ENCODE results near the gene CUBN. TPM values are rescaled to one million over a fixed set of nuclear protein-coding genes. Genes with fewer than 3 reads are reported as not detected.

The CUBN gene
- polyA plus RNA-seq (2011; rRNA removed) = 0.28 and 0.40 TPM in 2 replicates
- 0.03 and 0.04 TPM in 2 replicates for polyA plus RNA-seq (2012; cell fraction: cytosol; rRNA removed)
- polyA plus RNA-seq (2012; cell fraction: nucleus; rRNA removed) = 0.13 and 0.17 TPM in 2 replicates
- polyA plus RNA-seq (2017; fragmentation: RNase III; extraction: RNeasy Plus Mini Kit Qiagen cat#74134 plus additional on column Dnase treatment) = 0.04 to 0.08 TPM (median 0.08 TPM) in 3 replicates
- 0.41 and 0.63 TPM in 2 replicates for polyA minus RNA-seq (2011; rRNA and poly(A)+ RNA removed)

GRCh38 chr10:17129741-17130140 lies at the start of gene CUBN:
Gene CUBN (minus strand): TSS chr10:17129811. CDS start chr10:17129765, 46 bp downstream.
- H3K27ac ChIP-seq = no peak within 1 kb of the TSS
- TF ChIP-seq JUN (IDR thresholded peaks at IDR 0.05) (no peak), USF2 (IDR thresholded peaks at IDR 0.05) (no peak), ZNF302 (CRISPR knock-in tag; IDR thresholded peaks at IDR 0.05) (no peak), ESRRA (IDR thresholded peaks at IDR 0.05; ENCODE audit: borderline replicate concordance, low read length) (no peak), MAZ (IDR thresholded peaks at IDR 0.05; ENCODE audit: borderline replicate concordance, low read depth, low read length) (no peak), CHD4 (IDR thresholded peaks at IDR 0.05; ENCODE audit: borderline replicate concordance) (no peak), POLR2A (IDR thresholded peaks at IDR 0.05; ENCODE audit: low read length) (no peak), SREBF2 (IDR thresholded peaks at IDR 0.05) (no peak), RNF2 (IDR thresholded peaks at IDR 0.05; ENCODE audit: borderline replicate concordance, low read depth) (no peak)
- TF ChIP-seq, protein P1, sequence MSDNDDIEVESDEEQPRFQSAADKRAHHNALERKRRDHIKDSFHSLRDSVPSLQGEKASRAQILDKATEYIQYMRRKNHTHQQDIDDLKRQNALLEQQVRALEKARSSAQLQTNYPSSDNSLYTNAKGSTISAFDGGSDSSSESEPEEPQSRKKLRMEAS (IDR thresholded peaks at IDR 0.05) = no peak
- TF ChIP-seq, protein P2, sequence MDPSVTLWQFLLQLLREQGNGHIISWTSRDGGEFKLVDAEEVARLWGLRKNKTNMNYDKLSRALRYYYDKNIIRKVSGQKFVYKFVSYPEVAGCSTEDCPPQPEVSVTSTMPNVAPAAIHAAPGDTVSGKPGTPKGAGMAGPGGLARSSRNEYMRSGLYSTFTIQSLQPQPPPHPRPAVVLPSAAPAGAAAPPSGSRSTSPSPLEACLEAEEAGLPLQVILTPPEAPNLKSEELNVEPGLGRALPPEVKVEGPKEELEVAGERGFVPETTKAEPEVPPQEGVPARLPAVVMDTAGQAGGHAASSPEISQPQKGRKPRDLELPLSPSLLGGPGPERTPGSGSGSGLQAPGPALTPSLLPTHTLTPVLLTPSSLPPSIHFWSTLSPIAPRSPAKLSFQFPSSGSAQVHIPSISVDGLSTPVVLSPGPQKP (IDR thresholded peaks at IDR 0.05; ENCODE audit: low read depth, low read length) = no peak
- POLR2A ChIA-PET = no interaction called here
- no peak within 1 kb of the TSS for H3K4me3 ChIP-seq
- ATAC-seq (no peak), FAIRE-seq (no peak), DNase-seq (ENCODE audit: low read depth in 1 of 2, low spot score in 1 of 2) (no peak)
- CTCF ChIA-PET = no interaction called here
- H3K4me2 ChIP-seq = no peak within 1 kb of the TSS
- 88% methylated on average over 1 of the region's 1 CpG for WGBS (ENCODE audit: missing lambda C conversion rate)
- no peaks in the 10 kb centered on the region for H3K9me3 ChIP-seq
- no peaks in the 10 kb centered on the region for H3K4me1 ChIP-seq

GRCh38 chr10:17179002-17179401 lies 49.4 kb upstream of the CUBN start:
- FAIRE-seq (no peak), ATAC-seq (no peak), DNase-seq (ENCODE audit: low read depth in 1 of 2, low spot score in 1 of 2) (no peak)
- Histone ChIP-seq H3K4me2 (no peak overlapping the region), H3K4me3 (no peak overlapping the region), H3K9me3 (no peaks in the 10 kb centered on the region), H3K4me1 (no peaks in the 10 kb centered on the region), H3K27ac (no peak overlapping the region)
- TF ChIP-seq HOXB13 (CRISPR knock-in tag; IDR thresholded peaks at IDR 0.05; ENCODE audit: low read depth) (no peak), CHD2 (IDR thresholded peaks at IDR 0.05; ENCODE audit: low read length, partially characterized antibody) (no peak), JUN (IDR thresholded peaks at IDR 0.05) (no peak), CBX8 (IDR thresholded peaks at IDR 0.05) (no peak)
- POLR2A ChIA-PET = no interaction called here
- CTCF ChIA-PET = interaction anchor here (0.8 to 1.7 kb wide), 3 partner anchors 51 to 341 kb away, joined by 3 to 7 read pairs (median 3); no protein-coding TSS in a partner anchor
- WGBS (ENCODE audit: missing lambda C conversion rate) = 76% methylated on average over 3 of the region's 3 CpGs

GRCh38 chr10:17178006-17178405 lies 48.4 kb upstream of the CUBN start:
- Histone ChIP-seq H3K9me3 (no peaks in the 10 kb centered on the region), H3K4me1 (no peaks in the 10 kb centered on the region), H3K4me2 (no peak overlapping the region), H3K27ac (no peak overlapping the region), H3K4me3 (no peak overlapping the region)
- FAIRE-seq (peak; percentile 78), ATAC-seq (no peak), DNase-seq (ENCODE audit: low read depth in 1 of 2, low spot score in 1 of 2) (no peak)
- 78% methylated on average over 1 of the region's 1 CpG for WGBS (ENCODE audit: missing lambda C conversion rate)
- ChIA-PET POLR2A (no interaction called here), CTCF (interaction anchor here (1.0 kb wide), 1 partner anchor 287 kb away, joined by 3 read pairs; no protein-coding TSS in a partner anchor)
- TF ChIP-seq RAD21 (conservative IDR thresholded peaks at IDR 0.05 in 1 of 2, IDR thresholded peaks at IDR 0.05 in 1 of 2) (0 out of 5 replicates have a peak, but pooled peaks of 1 of the 2 experiments have one; percentile 10), KDM1A (IDR thresholded peaks at IDR 0.05; ENCODE audit: low read depth) (no peak), HOXA7 (CRISPR knock-in tag; IDR thresholded peaks at IDR 0.05) (no peak)

DNA sequence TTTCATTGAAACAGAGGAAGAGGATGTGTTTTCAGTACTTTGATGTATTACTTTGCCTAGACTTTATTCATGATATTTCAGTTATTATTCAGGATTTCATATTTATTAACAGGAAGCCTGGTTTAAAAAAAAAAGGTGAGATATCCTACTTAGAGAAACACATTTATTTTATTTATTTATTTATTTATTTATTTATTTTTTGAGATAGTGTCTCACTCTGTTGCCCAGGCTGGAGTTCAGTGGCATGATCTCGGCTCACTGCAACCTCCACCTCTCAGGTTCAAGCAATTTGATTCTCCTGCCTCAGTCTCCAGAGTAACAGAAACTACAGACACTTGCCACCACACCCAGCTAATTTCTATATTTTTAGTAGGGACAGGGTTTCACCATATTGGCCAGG lies 47.4 kb upstream of the CUBN start:
- no peak overlapping the region for H3K27ac ChIP-seq
- FAIRE-seq (no peak), DNase-seq (ENCODE audit: low read depth in 1 of 2, low spot score in 1 of 2) (no peak), ATAC-seq (no peak)
- no peaks in the 10 kb centered on the region for H3K4me1 ChIP-seq
- H3K4me2 ChIP-seq = no peak overlapping the region
- ChIA-PET POLR2A (no interaction called here), CTCF (interaction anchor here (0.6 kb wide), 1 partner anchor 64 kb away, joined by 3 read pairs; no protein-coding TSS in a partner anchor)
- TF ChIP-seq HES2 (IDR thresholded peaks at IDR 0.05) = no peak
- TF ChIP-seq CHD2 (IDR thresholded peaks at IDR 0.05; ENCODE audit: low read length, partially characterized antibody) = no peak
- no peak for TF ChIP-seq RFX5 (IDR thresholded peaks at IDR 0.05)
- no peak for TF ChIP-seq BHLHE40 (IDR thresholded peaks at IDR 0.05; ENCODE audit: low read depth, low read length)
- no peak for TF ChIP-seq EHF (CRISPR knock-in tag; IDR thresholded peaks at IDR 0.05)
- WGBS (ENCODE audit: missing lambda C conversion rate) = 75% methylated on average over 1 of the region's 1 CpG
- H3K9me3 ChIP-seq = no peaks in the 10 kb centered on the region
- no peak overlapping the region for H3K4me3 ChIP-seq
